H1 (cell line): ENCODE data around the gene RSKR. TPM values are rescaled to one million over a fixed set of nuclear protein-coding genes. Genes with fewer than 3 reads are reported as not detected.

ENCODE experiments used
- CHD1 ChIP-seq: IDR thresholded peaks from 2 replicates; pipeline ENCODE4 v1.6.1; 2012; ENCODE audit warnings: low read depth, low read length, improper control_type of control experiment
- CTCF ChIP-seq, 3 experiments: IDR thresholded peaks; 1 replicate in 2 of 3; 2 replicates in 1 of 3; pipeline versions ENCODE4 v1.5.1 to v1.6.1; 2011; ENCODE audit warnings: low read length in 3 of 3, mild to moderate bottlenecking in 3 of 3, inconsistent platforms in 2 of 3, low read depth in 1 of 3, moderate library complexity in 1 of 3; ENCODE audit not compliant: insufficient read depth in 1 of 3; ENCODE audit errors: control extremely low read depth in 1 of 3
- POLR2AphosphoS5 ChIP-seq: IDR thresholded peaks from 2 replicates; pipeline ENCODE4 v1.6.1; 2011; ENCODE audit warnings: low read depth, low read length
- YY1 ChIP-seq: IDR thresholded peaks from 2 replicates; pipeline ENCODE4 v1.6.1; 2011; ENCODE audit warnings: low read depth, mild to moderate bottlenecking, low read length
- polyA plus RNA-seq, 7 experiments: library from polyadenylated mRNA; depleted of rRNA in 3 of 7; stranded (reverse) in 5 of 7; unstranded in 2 of 7; fragments of >200 nt in 5 of 7; fragments of 200-250 nt in 2 of 7; gene quantifications; 1 replicate in 5 of 7; 2 replicates in 1 of 7; 4 replicates in 1 of 7; pipeline versions ENCODE4 v1.2.1 to v1.2.3, GENCODE V29; 2011 to 2013; ENCODE audit warnings: missing spikeins in 2 of 7, mixed read lengths in 2 of 7
- total RNA-seq: library from RNA; stranded (reverse); fragmentation: NEBNext Ultra II Directional; extraction: Animal tissue kit (Norgen Biotek cat#: 25700); gene quantifications from 2 replicates; pipeline ENCODE4 v1.2.1, GENCODE V29; 2021
- TF ChIP-seq, protein P1 (sequence below): IDR thresholded peaks from 2 replicates; pipeline ENCODE4 v1.6.1; 2012; ENCODE audit warnings: inconsistent platforms

RSKR gene
- total and polyA plus RNA-seq, 2 of the 8 experiments (the other 6 are each of a cell fraction or from before 2014, with no cell fraction given), result 24.1 to 28.5 TPM

GRCh38 chr17:28598799-28599310, 15.1 kb downstream of the RSKR start, which contains the start of gene SPAG5 (continued):
- TF ChIP-seq CTCF (IDR thresholded peaks at IDR 0.05; ENCODE audit: control extremely low read depth in 1 of 3, insufficient read depth in 1 of 3, low read depth in 1 of 3, low read length in 3 of 3), result 0 out of 4 replicates have a peak, but pooled peaks of 1 of the 3 experiments have one; percentile 17
- TF ChIP-seq POLR2AphosphoS5, result peak; percentile 94
- no peak for TF ChIP-seq CHD1
- TF ChIP-seq YY1, result peak; percentile 92
- TF ChIP-seq, protein P1, sequence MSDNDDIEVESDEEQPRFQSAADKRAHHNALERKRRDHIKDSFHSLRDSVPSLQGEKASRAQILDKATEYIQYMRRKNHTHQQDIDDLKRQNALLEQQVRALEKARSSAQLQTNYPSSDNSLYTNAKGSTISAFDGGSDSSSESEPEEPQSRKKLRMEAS, result peak; percentile 24; the same call in 1 of the 2 replicates
